K562 (cell line): Measurements from ENCODE around the gene DCAF10.

Experiments
- CHD4 ChIP-seq: fragments of 200-600 bp; sonication (generic); IDR thresholded peaks from 3 replicates; pipeline ENCODE4 v1.6.1; 2012; ENCODE audit warnings: low read depth, mild to moderate bottlenecking, mixed read lengths, low read length, inconsistent platforms; ENCODE audit not compliant: insufficient read depth, insufficient replicate concordance, poor library complexity, severe bottlenecking
- DIDO1 ChIP-seq: fragments of 450-650 bp; IDR thresholded peaks from 2 replicates; pipeline ENCODE4 v1.6.1; 2016; ENCODE audit warnings: low read depth, missing biosample characterization, missing genetic modification characterization
- ETV6 ChIP-seq, 3 experiments: fragments of 150-350 bp in 1 of 3; sonication (generic) in 1 of 3; formaldehyde crosslinking in 1 of 3; IDR thresholded peaks; 2 replicates each; pipeline versions ENCODE4 v1.6.1 to v1.8.0; 2014 to 2022; ENCODE audit warnings: borderline replicate concordance in 2 of 3, low read depth in 2 of 3, antibody characterized with exemption in 1 of 3, low read length in 1 of 3, mild to moderate bottlenecking in 1 of 3, missing genetic modification reagents in 1 of 3
- FOSL1 ChIP-seq: fragments of 200-800 bp; sonication (Bioruptor generic); conservative IDR thresholded peaks from 2 replicates; pipeline ENCODE4 v1.6.1; 2016; ENCODE audit warnings: missing genetic modification characterization, missing compliant biosample characterization
- JUNB ChIP-seq: fragments of 450-650 bp; formaldehyde crosslinking; conservative IDR thresholded peaks from 2 replicates; pipeline ENCODE4 v1.4.0; 2020; ENCODE audit warnings: mild to moderate bottlenecking
- NCOA6 ChIP-seq: fragments of 450-650 bp; IDR thresholded peaks from 2 replicates; pipeline ENCODE4 v1.6.1; 2017; ENCODE audit warnings: mild to moderate bottlenecking
- NCOR1 ChIP-seq: fragments of 450-650 bp; IDR thresholded peaks from 2 replicates; pipeline ENCODE4 v1.6.1; 2016; ENCODE audit warnings: mild to moderate bottlenecking, moderate library complexity
- POLR2A ChIP-seq: fragments of 450-650 bp; conservative IDR thresholded peaks from 2 replicates; pipeline ENCODE4 v1.6.1; 2016
- POLR2AphosphoS2 ChIP-seq: IDR thresholded peaks from 2 replicates; pipeline ENCODE4 v1.6.1; 2012; ENCODE audit warnings: low read length, improper control_type of control experiment
- SAP30 ChIP-seq: fragments of 200-600 bp; sonication (generic); IDR thresholded peaks from 2 replicates; pipeline ENCODE4 v1.6.1; 2012; ENCODE audit warnings: borderline replicate concordance, low read depth, mild to moderate bottlenecking, moderate library complexity, low read length, control low read depth, inconsistent platforms; ENCODE audit not compliant: insufficient read depth, poor library complexity, severe bottlenecking
- ZSCAN29 ChIP-seq: fragments of 450-650 bp; IDR thresholded peaks from 2 replicates; pipeline ENCODE4 v1.6.1; 2017
- TF ChIP-seq, protein P1 (sequence below), 3 experiments: IDR thresholded peaks in 2 of 3; conservative IDR thresholded peaks in 1 of 3; 2 replicates each; pipeline ENCODE4 v1.5.1; 2011 to 2012; ENCODE audit warnings: low read length in 3 of 3, mild to moderate bottlenecking in 3 of 3, control low read depth in 2 of 3, improper control_type of control experiment in 1 of 3, inconsistent platforms in 1 of 3, low read depth in 1 of 3, mixed read lengths in 1 of 3, moderate library complexity in 1 of 3; ENCODE audit not compliant: insufficient read depth in 2 of 3

DNA sequence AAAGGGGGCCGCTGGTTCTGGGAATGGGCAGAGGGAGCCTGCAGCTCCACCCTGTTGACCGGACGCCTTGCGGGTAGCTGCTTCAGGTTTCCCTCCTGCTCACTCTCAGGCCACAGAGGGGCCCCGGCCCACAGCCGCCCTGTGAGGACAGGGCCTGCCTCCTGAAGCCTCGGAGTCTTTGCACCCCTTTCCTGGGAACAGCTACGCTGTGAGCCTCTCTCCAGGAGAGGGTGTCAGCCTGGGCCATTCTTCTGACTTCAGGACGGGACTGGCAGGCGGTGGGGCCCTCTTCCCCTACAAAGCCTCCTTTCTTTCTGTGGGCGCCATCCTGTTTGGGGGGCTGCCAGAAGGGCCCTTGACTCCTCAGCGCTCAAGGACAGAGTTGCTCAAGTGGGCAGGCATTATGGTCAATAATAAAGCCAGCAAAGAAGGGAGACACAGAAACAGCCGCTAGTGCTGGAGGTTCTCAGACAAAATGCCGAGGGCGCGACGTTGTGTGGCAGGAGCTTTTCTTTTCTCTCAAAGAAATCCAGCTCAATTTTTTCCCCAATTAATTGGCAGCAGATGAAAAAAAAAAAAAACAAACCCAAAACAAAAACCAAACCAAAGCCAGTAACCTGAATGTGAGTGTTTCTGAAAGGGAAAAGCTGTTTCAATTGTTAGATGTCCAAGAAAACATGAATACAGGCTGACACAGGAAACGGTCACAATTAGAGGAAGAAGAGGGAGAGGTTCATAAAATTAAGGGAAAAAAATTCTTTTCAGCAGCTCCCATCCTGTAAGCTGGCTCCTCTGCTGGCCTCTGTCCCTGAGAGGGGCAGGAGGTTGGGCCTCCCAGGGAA, 116.1 kb downstream of the DCAF10 start:
- TF ChIP-seq ZSCAN29 (no peak), ETV6 (IDR thresholded peaks at IDR 0.05; ENCODE audit: borderline replicate concordance in 1 of 2, low read depth in 2 of 2, low read length in 1 of 2) (no peak), ETV6 (CRISPR knock-in tag; IDR thresholded peaks at IDR 0.05; ENCODE audit: borderline replicate concordance) (no peak), CHD4 (no peak), DIDO1 (tag) (no peak), FOSL1 (no peak), NCOR1 (no peak), POLR2A (no peak), JUNB (CRISPR knock-in tag) (no peak), SAP30 (no peak), NCOA6 (no peak), POLR2AphosphoS2 (no peak)
- TF ChIP-seq, protein P1, sequence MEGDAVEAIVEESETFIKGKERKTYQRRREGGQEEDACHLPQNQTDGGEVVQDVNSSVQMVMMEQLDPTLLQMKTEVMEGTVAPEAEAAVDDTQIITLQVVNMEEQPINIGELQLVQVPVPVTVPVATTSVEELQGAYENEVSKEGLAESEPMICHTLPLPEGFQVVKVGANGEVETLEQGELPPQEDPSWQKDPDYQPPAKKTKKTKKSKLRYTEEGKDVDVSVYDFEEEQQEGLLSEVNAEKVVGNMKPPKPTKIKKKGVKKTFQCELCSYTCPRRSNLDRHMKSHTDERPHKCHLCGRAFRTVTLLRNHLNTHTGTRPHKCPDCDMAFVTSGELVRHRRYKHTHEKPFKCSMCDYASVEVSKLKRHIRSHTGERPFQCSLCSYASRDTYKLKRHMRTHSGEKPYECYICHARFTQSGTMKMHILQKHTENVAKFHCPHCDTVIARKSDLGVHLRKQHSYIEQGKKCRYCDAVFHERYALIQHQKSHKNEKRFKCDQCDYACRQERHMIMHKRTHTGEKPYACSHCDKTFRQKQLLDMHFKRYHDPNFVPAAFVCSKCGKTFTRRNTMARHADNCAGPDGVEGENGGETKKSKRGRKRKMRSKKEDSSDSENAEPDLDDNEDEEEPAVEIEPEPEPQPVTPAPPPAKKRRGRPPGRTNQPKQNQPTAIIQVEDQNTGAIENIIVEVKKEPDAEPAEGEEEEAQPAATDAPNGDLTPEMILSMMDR (IDR thresholded peaks at IDR 0.05 in 2 of 3, conservative IDR thresholded peaks at IDR 0.05 in 1 of 3; ENCODE audit: insufficient read depth in 2 of 3, low read depth in 1 of 3, low read length in 3 of 3) = no peak
